GM20431 (cell line): ENCODE results near the gene LAMB2.

ENCODE experiments used
- in situ Hi-C: fragments of 300-500 bp; cut with MseI, MboI; formaldehyde crosslinking; loops from one replicate; pipeline ENCODE4 v1.15.0; 2020; ENCODE audit warnings: low sequenced_read_pairs; ENCODE audit not compliant: unreplicated experiment

Gene LAMB2

GRCh38 chr3:49132437-49133225 lies at the start of gene LAMB2:
TSS of gene LAMB2 (minus strand) at chr3:49133050. CDS start at chr3:49132867, 183 bp downstream.
- in situ Hi-C loops = no loop called here

GRCh38 chr3:49181351-49181750 lies 48.5 kb upstream of the LAMB2 start:
- in situ Hi-C loops = no loop called here

- in situ Hi-C loops = no loop called here
Measured at GRCh38 chr3:49180116-49180515, 47.3 kb upstream of the LAMB2 start.

GRCh38 chr3:49177073-49177472 lies 44.2 kb upstream of the LAMB2 start:
- in situ Hi-C loops = no loop called here

- in situ Hi-C loops = no loop called here
Measured at GRCh38 chr3:49175530-49175929, 42.7 kb upstream of the LAMB2 start.

- in situ Hi-C loops = loop anchor here (25.0 kb wide), 1 partner anchor 288 kb away; the partner anchor contains the start of gene DAG1
Measured at GRCh38 chr3:49174397-49174985, 41.6 kb upstream of the LAMB2 start.

- in situ Hi-C loops = loop anchor here (25.0 kb wide), 1 partner anchor 289 kb away; the partner anchor contains the start of gene DAG1
Measured at GRCh38 chr3:49173792-49174170, 40.9 kb upstream of the LAMB2 start.

- in situ Hi-C loops = loop anchor here (25.0 kb wide), 1 partner anchor 289 kb away; the partner anchor contains the start of gene DAG1
Measured at GRCh38 chr3:49173116-49173791, 40.4 kb upstream of the LAMB2 start.

DNA sequence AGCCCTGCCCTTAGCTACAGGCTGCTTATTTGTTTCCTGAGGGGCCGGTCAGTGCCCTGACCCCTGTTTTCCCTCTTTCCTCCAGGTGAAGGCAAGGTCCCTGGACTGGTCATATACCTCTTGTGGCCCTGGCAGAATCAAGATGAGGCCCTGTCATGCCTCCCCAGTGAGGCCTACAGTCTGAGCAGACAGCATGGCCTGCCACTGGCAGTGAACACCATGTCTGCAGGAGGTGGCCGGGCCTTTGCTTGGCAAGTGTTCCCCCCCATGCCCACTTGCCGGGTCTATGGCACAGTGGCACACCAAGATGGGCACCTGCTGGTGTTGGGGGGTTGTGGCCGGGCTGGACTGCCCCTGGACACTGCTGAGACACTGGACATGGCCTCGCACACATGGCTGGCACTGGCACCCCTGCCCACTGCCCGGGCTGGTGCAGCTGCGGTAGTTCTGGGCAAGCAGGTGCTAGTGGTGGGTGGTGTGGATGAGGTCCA lies 39.7 kb upstream of the LAMB2 start:
- in situ Hi-C loops = loop anchor here (25.0 kb wide), 1 partner anchor 290 kb away; the partner anchor contains the start of gene DAG1

GRCh38 chr3:49171775-49172500 lies 39.1 kb upstream of the LAMB2 start:
- in situ Hi-C loops = loop anchor here (25.0 kb wide), 1 partner anchor 290 kb away; the partner anchor contains the start of gene DAG1

DNA sequence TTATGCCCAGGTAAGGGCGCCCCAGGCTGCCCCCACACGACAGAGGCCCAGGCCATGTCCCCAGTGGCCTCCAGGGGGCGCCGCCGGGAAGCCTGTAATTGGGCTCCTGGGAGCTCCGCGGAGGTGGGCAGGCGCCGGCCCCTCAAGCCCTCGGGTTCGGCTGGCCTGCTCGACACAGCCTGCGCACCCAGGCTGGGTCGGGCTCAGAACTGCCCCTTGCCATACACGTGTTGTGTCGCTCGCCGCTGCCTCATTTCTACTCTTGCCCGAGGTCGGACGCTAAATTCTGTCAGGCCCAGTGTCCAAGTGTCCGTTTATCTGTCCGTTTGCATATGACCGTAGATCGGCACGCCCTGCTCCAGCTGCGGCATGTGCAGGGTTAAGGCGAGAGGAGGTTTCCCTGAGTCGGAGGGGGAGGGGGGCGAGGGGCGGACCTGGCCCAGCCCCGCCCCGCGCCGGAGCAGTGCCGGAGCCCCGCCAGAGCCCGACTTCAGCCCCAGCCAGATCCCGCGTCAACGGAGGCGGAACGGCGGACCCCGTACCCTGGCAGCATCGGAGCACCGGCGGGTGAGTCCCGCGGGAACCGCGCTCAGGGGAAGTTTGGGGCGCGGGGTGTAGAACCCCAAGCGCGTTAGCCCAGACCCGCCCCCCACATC lies 38.4 kb upstream of the LAMB2 start, which contains the start of gene KLHDC8B:
Gene KLHDC8B, plus strand, starts transcription at position 480 of the 656 bp plus-strand sequence. CDS start 1,172 bp downstream, outside the sequence.
- in situ Hi-C loops = loop anchor here (25.0 kb wide), 1 partner anchor 291 kb away; the partner anchor contains the start of gene DAG1

GRCh38 chr3:49170744-49171118 lies 37.9 kb upstream of the LAMB2 start:
- in situ Hi-C loops = loop anchor here (25.0 kb wide), 1 partner anchor 292 kb away; the partner anchor contains the start of gene DAG1

DNA sequence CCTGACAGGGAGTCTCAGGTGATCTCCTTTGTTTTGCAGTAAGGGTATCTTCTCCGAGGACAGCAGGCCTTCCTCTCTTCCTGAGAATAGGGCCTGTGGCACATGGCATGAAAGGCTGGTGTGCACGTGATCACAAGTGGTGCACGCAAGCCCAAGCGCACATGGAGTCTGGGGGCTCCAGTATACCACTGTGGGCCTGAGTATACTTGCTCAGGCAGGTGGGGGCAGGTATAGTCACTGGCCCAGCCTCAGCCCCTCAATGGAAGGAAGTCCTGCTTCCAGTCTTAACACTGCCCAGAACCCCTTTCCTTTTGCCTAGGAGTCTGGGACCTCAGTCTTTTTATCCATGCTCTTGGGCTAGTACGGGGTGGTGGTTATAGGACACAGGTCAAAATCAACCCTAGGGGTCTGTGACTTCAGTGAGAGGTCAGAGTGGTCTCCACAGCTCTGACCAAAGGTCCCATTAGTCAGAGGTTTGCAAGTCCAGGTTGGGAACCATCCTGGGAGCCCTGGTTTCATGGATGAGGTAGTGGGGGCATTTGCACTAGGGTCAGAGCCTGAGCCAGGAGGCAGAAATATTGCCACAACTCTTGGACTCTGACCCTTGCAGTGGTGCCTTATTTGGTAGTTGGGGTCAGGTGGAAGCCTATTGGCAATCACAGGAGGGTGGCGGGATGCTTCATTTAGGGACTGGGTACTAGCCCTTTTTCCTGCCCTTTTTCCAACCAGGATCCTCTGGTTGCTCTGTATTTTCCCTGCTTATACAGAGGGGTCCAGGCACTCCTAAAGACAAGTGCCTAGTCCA lies 34.1 kb upstream of the LAMB2 start:
- in situ Hi-C loops = loop anchor here (25.0 kb wide), 1 partner anchor 295 kb away; the partner anchor contains the start of gene DAG1

DNA sequence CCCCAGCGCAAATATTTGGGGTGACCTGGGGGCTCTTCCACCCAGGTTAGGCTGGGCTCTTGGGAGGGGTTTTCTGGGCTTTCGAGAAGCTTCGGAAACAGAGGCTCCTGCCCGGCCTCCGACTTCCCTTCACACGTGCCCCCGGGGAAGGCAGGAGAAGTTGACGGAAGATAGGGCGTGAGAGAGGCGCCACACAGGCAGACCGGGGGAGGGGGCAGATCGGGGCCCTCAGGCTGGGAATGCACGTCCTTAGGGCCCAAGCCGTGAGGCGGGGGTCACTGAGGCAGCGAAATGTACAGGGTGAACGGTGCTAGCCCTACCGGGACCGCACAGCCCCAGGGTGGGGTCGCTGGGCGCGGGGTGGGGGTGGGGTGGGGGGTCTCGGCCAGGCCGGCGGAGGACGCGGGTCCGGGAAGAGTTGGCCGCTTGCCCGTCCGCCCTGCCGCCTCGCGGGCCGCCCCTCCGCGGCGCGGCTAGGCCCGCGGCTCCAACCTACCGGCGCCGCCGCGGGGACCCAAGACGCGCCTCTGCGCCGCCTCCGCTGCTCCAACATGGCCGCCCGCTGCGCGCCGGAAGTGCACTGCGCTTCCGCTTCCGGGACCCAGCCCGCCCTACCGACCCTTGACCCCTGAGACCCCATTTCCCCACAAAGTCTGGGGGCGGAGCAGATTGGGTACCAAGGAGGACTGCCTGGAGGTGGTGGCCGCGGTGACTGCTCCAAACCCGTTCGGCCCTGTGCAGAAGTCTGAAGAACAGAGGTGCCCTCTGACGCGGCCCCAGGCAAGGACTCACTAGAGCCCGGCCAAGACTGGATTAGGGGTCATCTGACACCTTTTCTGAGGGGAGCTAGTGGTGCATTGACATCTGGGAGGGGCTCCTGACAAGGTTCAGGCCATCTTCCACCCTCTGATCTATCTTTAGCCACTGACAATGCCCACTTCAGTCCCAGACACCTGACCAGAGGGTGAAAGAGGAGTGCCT lies 33.2 kb upstream of the LAMB2 start, which contains the start of gene CCDC71:
Gene CCDC71, minus strand, starts transcription at position 561 of the 981 bp plus-strand sequence. CDS start 2,123 bp downstream, outside the sequence.
- in situ Hi-C loops = loop anchor here (25.0 kb wide), 1 partner anchor 296 kb away; the partner anchor contains the start of gene DAG1

GRCh38 chr3:49164983-49165720 lies 32.3 kb upstream of the LAMB2 start:
- in situ Hi-C loops = loop anchor here (25.0 kb wide), 1 partner anchor 297 kb away; the partner anchor contains the start of gene DAG1

GRCh38 chr3:49163609-49164008 lies 30.8 kb upstream of the LAMB2 start:
- in situ Hi-C loops = loop anchor here (25.0 kb wide), 1 partner anchor 299 kb away; the partner anchor contains the start of gene DAG1
